NCI-H1092 treated with DMSO at 0.1 percent for 48 hours (cell line): ENCODE measurements around the gene TBC1D1.

Experiments used
- DNase-seq: peaks from one replicate; lab custom pipeline; 2025; lab: John Stamatoyannopoulos, UW

Gene TBC1D1

DNA sequence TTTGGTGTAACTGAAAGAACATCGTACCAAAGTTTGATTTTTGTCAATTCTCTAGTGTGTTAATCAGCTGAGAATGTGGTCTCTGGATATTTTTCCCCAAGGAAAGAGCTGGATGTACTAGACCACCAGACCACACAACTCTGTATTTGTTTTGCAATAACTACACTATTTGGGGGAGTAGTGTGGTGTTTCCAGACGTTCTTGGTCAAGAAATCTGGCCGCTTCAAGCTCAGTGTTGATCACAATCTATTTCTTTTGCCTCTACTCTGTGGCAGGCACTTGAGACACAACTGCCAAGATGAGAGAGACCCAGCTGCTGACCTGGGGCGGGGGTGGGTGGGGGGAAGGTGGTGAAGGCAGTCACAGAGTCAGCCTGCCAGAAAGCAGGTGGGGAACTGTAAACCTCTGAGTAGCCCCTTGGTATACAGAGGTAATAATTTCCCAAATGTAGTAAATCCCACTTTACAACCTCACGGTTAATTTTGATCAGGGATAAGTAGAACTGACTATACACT, 99.9 kb downstream of the TBC1D1 start:
- DNase-seq = no peak

DNA sequence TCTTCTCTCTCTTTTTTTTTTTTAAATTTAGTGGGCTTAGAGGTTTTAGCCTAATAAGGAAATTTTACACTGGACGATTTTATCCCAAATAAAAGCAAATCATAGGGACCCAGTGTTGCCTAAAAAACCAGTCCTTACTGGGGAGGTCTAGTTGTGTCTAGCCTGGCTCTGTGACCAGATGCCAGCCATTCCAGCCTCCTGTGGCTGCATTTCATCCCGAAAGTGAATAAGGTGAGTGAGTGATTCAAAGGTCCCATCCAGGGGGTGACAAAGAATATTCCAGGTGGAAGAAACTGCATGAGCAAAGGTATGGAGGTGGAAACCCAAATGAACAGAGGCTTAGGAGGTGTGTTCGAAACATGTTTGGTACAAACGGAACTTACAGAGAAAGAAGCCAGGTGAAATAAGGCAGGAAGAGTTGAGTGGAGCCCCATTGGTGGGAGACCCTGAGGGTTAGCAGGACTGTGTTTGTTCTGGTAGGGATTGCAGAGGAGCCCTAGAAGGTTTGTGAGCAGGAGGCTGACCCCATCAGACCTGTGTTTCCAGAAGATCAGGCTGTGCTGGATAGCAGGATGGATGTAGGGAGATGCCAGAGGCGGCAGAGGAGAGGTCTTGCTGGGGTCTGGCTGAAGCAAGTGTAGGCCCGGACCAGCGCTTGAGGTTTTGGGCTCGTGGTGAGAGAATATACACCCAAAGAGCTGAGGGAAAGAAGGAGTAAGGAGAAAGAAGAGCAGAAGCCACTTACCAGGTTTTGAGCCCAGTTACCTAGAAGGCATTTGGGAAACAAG, 100.9 kb downstream of the TBC1D1 start:
- no peak for DNase-seq

DNA sequence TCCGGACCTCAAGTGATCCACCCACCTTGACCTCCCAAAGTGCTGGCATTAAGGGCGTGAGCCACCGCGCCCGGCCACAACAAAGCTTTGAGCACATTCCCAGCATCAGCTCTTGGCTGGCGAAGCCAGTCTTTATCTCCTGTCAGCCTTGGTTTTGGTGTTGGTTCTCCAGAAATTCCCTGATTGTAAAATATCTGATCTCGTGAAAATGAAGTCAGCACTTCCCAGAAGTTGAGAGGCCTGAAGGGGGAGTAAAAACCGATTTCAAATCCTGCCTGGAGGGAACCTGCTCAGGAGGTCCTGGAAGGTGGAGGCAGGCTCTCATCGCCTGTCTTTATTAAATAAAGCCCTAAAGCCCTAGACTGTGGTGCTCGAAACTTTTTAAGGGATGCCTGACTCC, 102.9 kb downstream of the TBC1D1 start:
- DNase-seq = no peak

DNA sequence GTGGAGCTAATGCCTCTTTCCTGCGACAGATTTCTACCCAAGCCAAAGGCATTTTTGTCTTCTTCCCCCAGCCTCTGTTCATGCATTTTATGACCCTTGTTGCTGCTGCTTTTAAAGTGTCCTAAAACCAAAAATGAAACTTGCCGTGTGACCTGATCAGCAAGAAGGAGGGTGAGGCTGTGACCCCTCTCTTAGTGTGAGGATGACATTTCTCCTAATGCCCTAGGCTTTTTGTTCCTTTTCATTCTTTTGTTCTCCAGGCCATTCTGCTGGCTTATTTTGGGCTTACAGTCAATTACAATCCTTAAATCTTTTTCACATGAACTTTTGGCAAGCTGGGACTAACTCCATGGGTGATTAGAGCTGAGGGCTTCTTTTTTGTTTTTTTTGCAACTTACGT, 103.7 kb downstream of the TBC1D1 start:
- DNase-seq = no peak

DNA sequence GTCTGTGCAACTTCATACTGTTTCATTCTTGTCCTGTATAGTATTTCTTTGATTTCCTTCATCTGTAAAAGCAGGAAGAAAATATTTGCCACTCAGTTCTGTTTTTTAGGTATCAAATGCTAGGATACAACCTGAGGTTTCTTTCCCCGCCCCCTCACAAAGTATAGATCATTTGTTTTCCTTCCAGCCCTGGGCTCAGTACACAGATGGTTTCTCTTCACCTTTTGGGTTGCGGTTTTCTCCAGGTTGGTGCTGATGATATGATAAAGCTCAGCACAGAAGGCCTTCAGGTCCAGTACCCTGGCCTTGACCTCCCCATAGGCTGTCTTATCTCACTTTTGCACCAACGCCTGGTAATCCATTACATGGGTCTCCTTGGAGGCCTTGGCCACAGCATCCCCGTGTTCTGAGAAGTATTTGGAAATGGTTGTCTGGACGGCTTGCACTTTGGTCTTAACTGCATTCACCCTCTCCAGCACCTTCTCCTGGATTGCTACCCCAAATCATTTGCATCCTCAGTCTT, 104.5 kb downstream of the TBC1D1 start:
- no peak for DNase-seq

DNA sequence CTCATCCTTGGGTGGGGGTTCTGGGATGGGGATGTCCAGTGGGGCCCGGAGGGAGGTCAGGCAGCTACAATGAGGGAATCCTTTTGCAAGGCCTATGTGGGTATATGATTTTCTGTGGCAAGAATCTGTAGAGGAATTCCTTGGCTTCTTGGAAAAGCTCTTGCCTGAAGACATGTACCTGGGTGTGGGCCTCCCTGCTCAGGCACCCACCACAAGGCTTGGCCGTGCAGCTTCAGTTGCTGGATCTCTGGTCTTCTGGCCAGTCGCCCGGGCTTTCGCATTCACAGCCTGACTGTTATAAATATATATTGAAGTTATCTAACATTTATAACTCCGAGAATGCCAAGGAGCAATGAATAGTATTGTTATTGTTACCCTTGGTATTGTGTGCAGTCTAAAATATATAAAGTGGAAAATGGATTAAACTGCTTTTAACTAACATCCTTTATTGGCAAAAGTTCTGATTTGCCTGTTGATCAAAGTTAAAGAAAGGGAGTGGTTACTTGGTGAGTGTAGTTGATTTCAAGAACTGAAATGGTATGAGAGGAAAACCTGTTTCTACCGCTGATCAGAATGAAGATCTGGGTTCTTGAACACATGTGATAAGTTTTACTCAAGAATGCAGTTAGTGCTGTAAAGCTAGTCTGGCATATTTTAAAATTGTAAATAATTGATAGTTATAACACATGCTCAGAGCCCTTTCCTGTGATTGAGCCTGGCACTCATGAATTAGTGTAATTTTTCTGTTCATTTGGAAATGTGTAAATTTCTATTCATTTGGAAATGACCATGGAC, 105.3 kb downstream of the TBC1D1 start:
- no peak for DNase-seq

DNA sequence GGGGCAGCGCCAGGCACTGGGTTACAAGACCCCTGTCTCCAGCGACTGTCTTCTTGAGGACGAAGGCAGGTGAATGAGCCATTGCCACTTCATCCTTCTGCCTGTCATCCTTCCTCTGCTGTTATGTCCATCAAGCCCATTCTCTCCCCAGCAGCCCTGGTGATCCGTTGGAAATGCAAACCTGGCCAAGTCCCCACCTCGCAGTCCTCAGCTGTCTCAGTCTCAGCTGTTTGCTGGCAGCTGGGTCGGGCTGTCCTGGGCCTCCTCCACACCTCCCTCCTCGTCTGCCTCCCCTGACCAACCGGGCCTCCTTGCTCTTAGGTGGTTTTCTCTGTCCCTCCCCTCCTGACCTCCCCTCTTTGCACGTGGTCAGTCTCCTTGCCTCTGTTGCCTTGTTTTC, 107.3 kb downstream of the TBC1D1 start:
- no peak for DNase-seq

DNA sequence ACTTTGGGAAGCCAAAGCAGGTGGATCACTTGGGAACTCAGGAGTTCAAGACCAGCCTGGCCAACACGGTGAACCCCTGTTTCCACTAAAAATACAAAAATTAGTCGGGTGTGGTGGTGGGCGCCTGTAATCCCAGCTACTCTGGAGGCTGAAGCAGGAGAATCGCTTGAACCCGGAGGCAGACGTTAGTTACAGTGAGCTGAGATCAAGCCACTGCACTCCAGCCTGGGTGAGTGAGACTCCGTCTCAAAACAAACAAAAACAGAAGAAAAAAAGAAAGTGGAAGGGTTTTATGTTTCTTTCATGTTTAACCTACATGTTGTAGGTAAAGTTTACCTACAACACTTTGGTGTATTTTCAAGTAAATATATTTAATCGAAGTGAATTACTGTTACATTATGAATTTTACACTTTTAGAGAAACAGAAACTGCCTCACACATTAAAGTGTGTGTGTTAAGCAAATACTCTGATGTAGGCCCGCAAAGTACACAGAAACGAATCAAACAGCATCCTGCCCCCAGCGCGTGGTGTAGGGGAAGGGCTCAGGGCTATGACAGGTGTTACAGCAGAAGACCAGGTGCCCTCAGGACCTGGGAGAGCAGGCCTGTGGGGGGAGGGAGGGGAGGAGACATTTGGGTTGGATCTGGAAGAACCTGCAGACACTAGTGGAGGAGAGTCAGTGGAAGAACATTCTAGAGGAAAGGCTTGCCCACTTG, 108.3 kb downstream of the TBC1D1 start:
- peak; percentile 31 for DNase-seq

DNA sequence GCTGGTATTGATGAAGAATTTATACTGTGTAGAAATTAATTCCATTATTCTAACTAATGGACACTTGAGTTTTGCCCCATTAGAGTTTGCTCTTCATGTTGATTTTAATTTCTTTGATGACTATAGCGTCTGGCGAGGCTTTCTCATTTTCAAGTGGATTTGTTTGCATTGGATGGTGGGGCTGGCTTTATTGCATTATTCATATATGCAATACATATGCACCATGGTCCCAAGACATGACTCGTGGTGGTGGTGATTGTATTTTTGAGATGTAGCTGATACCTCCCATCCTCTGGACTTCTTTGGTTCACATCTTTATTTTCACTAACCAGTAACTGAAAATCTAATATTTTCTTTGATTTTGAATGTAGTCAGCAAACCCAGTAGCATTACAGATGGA, 109.1 kb downstream of the TBC1D1 start:
- no peak for DNase-seq

DNA sequence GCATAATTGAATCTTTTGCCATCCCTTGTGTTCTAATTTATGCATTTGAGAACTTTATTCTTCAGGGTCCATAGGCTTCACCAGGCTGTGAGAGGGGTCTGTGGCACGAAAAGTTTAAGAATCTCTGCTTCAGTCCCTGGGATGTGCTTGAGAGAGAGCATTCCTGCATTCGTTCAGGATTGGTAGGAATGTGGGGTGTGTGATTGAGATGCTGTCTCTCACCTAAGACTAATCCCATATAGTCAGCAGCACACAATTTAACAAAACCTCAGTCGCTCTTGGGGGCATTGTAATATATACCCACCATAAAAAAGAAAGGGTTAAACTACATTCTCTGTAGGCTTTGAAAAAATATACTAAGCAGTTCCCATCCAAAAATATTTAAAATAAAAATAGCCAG, 111.0 kb downstream of the TBC1D1 start:
- DNase-seq = no peak

DNA sequence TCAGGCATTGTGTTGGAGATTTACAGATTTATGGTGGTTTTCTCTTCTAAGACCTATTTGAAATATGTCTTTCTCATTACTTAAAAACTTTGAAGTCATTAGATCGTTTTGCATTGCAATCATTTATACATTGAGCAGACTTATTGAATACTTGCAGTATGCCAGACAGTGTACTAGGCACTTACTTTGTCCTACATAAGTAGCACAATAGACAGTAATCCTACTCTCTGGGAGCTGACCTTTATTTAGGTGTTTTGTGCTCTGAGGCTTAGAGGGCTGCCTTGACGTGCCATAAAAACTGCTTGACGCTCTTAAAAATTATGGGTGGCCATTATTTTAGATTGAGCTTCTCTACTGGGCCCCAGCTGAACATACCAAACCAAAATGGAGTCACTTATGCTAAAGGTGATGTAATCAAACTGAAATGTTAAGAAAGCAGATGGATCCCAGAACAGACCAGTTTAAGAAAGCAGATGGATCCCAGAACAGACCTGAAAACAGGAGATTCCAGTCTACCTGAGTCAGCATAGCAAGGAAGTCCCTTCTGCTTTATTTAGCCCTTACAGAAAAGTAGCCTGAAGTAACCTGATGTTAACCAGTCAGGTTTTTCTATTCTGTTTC, 111.7 kb downstream of the TBC1D1 start:
- no peak for DNase-seq

DNA sequence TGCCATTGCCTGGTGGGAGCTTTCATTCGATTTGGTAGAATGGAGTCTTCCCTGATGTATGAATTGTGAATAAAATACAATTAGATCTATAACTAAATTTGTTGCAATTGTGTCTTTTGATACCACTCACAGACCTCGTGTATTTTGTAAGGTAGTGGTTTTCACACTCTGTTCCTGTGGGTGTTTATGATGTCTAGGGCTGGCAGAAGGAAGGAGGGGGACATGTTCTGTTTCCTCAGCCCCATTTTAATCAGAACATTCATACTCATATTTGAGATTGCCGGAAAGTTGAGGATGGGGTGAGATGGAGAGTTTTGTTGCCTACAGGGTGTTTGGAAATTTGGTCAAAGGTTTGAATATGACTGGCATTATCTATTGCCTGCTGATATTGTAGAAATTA, 112.2 kb downstream of the TBC1D1 start:
- no peak for DNase-seq

DNA sequence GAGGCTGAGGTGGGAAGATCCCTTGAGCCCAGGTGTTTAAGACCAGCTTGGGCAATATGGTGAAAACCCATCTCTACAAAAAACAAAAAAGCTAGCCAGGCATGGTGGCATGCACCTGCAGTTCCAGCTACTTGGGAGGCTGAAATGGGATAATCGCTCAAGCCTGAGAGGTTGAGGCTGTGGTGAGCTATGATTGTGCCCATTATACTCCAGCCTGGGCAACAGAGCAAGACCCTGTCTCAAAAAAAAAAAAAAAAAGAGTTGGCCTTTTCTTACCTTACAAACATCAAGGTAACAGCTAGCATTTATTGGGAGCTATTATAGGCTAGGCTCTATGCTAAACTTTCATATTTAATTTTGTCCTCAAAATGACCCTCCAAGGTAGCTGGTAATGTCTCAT, 112.7 kb downstream of the TBC1D1 start:
- DNase-seq = no peak

DNA sequence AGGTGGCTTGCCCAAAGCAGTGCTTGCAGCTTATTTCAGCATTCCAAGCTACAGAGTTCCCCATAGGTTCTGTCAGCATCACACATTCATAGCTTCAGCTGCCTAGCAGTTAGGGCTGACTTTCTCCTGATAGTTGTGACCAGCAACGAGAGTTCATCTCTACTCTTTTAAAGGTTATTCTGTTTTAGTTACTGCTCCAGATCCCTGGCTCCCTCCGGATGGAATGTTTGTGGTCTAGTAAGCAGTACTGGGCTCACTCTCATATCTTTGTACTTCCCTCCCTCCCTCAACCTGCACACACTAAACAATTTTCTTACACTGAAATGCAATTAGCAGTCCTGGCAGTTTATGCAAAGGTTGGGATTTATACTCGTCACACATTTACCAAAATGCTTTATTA, 113.2 kb downstream of the TBC1D1 start:
- DNase-seq = no peak

DNA sequence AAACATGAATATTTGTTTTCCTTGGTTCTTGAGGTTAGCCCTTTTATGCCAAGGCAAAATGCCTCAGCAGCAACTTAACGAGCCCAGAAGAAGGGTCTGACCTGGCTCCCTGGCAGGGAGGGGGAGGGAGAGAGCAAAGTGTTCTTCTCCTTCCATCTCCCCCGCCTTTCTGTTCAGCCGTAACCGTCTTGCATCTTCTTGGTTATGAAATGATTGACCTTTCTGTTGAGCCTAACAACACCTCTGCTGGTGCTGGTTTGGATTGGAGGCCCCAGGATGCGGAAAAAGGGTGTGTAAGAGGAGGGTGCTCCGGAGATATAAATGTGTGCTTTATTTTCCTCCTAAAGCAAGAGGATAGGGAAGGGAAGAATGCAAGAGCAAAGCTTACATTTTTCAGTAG, 114.0 kb downstream of the TBC1D1 start:
- no peak for DNase-seq

DNA sequence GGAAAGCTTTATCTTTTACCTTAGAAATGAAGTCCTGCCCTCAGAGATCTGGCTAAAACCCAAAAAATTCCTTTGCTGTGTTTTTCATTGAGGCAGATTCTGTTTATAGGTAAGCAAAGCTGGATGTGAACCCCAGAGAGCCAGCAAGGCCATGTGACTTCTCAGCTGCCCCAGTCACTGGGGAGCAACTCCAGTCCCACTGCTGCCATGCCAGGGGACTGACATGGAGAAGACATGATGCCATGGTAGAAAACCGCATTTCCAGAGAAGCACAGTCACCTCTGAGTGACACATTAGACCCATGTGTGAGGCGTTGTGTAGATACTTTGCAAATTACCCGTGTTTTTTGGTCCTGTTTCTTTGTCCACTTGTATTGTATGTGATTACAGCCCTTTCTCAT, 114.8 kb downstream of the TBC1D1 start:
- DNase-seq = no peak

DNA sequence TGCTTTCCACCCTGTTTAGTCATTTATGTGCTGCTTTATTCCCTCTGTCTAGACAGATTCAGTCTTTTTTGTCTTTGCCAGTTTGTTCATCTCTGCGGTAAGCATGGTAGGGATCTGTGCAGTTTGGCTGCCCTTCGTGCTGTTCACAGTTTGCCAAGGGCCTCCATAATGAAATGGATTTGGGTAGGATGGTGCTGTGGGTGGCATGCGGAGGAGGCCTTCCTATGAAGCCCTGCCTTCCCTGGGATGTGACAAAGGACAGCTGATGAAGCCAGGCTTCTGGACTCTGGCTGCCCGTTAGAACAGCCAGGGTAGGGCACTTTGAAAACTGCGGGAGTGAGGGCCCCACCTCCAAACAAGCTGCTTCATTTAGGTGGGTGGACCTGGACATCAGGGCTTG, 116.8 kb downstream of the TBC1D1 start:
- DNase-seq = no peak

DNA sequence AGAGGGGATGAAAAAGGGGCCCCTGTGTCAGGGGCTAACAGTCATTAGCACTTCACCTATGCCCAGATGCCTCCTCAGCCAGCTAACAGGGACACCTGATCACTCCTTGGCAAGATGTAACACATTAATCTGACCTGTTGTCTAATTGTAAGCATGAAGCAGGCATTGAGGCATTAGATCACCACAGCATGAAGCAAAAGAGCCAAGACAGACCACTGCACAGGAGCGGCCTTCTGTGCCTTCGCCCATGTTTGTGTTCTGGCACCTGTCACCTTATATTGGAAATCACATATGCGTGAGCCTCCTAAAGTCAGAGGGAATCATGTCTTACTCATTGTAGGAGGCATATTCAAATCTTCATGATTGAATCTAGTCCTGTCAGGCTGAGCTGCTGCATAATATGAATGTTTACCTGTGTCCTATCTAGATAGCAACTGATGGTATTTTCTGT, 117.7 kb downstream of the TBC1D1 start:
- peak; percentile 9 for DNase-seq

DNA sequence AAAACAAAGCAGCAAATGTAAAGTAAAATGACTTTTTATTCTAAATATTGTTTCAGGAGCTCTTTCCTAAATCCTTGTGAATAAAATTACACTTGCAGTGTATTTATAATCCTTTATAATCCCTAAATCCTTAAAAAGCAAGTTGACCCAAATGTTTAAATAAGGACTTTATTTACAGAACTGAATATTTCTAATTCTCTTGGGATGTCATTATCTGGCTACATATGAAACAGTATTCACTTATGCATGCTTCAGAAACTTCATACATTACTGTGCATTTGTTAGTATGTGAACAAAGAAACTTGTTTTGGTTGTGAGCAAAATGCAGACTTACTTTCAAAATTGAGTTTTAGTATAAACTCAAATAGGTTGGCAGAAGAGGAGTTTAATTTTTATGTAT, 118.5 kb downstream of the TBC1D1 start:
- DNase-seq = no peak

DNA sequence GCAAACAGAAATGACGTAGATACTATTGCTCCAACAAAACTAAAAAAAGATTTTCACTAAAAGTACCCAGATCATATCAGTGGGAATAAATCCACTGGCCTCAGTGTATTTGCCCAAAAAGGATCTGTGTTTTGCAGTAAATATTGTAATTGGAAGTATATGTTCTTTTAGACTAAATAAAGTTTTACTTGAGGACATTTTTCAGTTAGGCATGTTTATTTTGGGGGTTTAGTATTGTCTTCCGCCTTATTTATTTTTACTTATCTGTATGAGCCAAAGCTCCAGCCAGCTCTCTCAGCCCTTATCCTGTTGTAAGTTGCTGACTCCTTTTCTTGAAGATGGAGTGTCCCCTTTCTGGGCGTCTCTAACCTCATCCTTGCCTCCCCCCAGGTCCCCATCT, 119.1 kb downstream of the TBC1D1 start:
- DNase-seq = no peak

DNA sequence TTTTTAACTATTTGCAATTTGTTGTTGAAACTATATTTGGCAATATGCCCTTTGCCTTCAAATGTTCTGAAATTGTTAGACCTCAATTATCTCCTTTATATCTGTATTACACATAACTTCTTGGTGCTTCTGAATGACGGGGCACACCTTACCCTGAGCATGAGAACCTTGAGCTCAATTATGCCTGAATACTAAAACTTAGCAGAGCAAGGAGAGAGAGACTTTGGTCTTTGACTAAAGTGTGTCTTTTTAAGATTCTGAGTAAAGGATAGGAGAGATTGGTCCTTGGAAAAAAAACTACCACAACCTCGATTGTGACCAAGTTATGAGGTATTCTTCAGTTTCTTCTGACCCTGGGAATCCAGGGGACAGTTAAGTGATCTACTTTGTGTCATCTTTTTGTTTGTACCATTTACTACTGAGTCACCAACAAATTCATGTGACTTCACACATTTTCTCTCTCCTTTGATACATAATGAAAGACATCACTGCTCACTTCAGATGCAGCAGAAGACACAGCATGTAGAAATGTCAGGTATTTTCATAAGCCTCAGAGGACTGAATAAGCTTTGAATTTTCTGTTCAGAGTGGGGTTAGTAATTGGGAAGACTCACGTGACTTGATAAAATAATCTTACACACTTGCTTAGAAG, 120.8 kb downstream of the TBC1D1 start:
- DNase-seq = no peak
